Gastrocnemius medialis (tissue), 4 donors: Measurements from ENCODE around the gene DRC3. TPM values are rescaled to one million over a fixed set of nuclear protein-coding genes. Genes with fewer than 3 reads are reported as not detected.
A peak's percentile ranks its signal among the peaks of the same experiment; 100 is the strongest.

ENCODE experiments used
- ATAC-seq, 2 donors: fragments of 150-250 bp; one replicate each; pipeline ENCODE4 v1.9.1; 2016
- DNase-seq, 2 donors: peaks; one replicate each; pipeline ENCODE4 v3.0.0-alpha.2; 2019
- H3K27ac ChIP-seq, 4 donors: fragments of 200-600 bp; sonication (generic); 1 replicate in 1 of 4; 2 replicates in 3 of 4; pipeline ENCODE4 v1.5.1; 2016 to 2018; ENCODE audit warnings: mild to moderate bottlenecking in 2 of 4, moderate library complexity in 1 of 4
- H3K27me3 ChIP-seq, 3 donors: fragments of 200-600 bp; sonication (generic) in 2 of 3; 1 replicate in 1 of 3; 2 replicates in 2 of 3; pipeline versions ENCODE4 v1.5.1 to v1.6.0; 2016 to 2019; ENCODE audit warnings: mild to moderate bottlenecking in 1 of 3, moderate library complexity in 1 of 3
- H3K36me3 ChIP-seq, 2 donors: fragments of 200-600 bp; sonication (generic) in 1 of 2; one replicate each; pipeline ENCODE4 v1.5.1; 2017 to 2018
- H3K4me1 ChIP-seq, 2 donors: fragments of 200-600 bp; sonication (generic) in 1 of 2; one replicate each; pipeline ENCODE4 v1.5.1; 2016 to 2017; ENCODE audit warnings: mild to moderate bottlenecking in 2 of 2
- H3K4me3 ChIP-seq, 4 donors: fragments of 200-600 bp; sonication (generic) in 3 of 4; 1 replicate in 1 of 4; 2 replicates in 3 of 4; pipeline ENCODE4 v1.5.1; 2016 to 2019; ENCODE audit warnings: mild to moderate bottlenecking in 2 of 4
- H3K9me3 ChIP-seq, 3 donors: fragments of 200-600 bp; sonication (generic) in 2 of 3; 1 replicate in 1 of 3; 2 replicates in 2 of 3; pipeline ENCODE4 v1.5.1; 2016 to 2019
- CTCF ChIP-seq, 5 experiments: fragments of 450-650 bp in 3 of 5; fragments of 200-600 bp in 2 of 5; sonication (generic) in 2 of 5; IDR thresholded peaks in 4 of 5; conservative IDR thresholded peaks in 1 of 5; 1 replicate in 4 of 5; 2 replicates in 1 of 5; pipeline ENCODE4 v1.5.1; 2016 to 2019; ENCODE audit warnings: antibody characterized with exemption in 5 of 5, mild to moderate bottlenecking in 3 of 5, moderate library complexity in 3 of 5
- POLR2A ChIP-seq, 2 donors: fragments of 450-650 bp; IDR thresholded peaks; one replicate each; pipeline ENCODE4 v1.6.1; 2017; ENCODE audit warnings: antibody characterized with exemption in 2 of 2, mild to moderate bottlenecking in 2 of 2, moderate library complexity in 2 of 2
- in situ Hi-C, 4 donors: fragments of 200-750 bp; cut with MboI; loops; one replicate each; pipeline versions ENCODE4 v1.15.0 to v1.8.0; 2017; ENCODE audit warnings: low sequenced_read_pairs in 4 of 4
- intact Hi-C: fragments of 100-400 bp; cut with DNase I; formaldehyde crosslinking; loops from one replicate; pipeline ENCODE4 v1.15.1; 2023; ENCODE audit warnings: low total_unique reads
- total RNA-seq, 4 donors: library from RNA; depleted of rRNA; stranded (reverse); fragments of >200 nt; gene quantifications; one replicate each; pipeline versions ENCODE4 v1.1.0 to v1.2.3, GENCODE V29; 2016

Gene DRC3
- total RNA-seq, 4 donors from 2014 or later: 0.05 to 0.81 (median 0.28) TPM

- in situ Hi-C loops (loop anchor here in 1 of 4 donors (10.0 kb wide), 1 partner anchor 65 kb away; no protein-coding TSS in a partner anchor), intact Hi-C loops (no loop called here)
- no peak for DNase-seq
- H3K9me3 ChIP-seq: no peaks in the 10 kb centered on the region
- H3K4me3 ChIP-seq: no peak overlapping the region
- TF ChIP-seq POLR2A (IDR thresholded peaks at IDR 0.05) (no peak), CTCF (IDR thresholded peaks at IDR 0.05 in 4 of 5, conservative IDR thresholded peaks at IDR 0.05 in 1 of 5) (no peak)
- no peaks in the 10 kb centered on the region for H3K27me3 ChIP-seq
- H3K27ac ChIP-seq: no peak overlapping the region
- H3K4me1 ChIP-seq: no peaks in the 10 kb centered on the region
- ATAC-seq: no peak
- no peaks in the 10 kb centered on the region for H3K36me3 ChIP-seq
Observed at GRCh38 chr17:17989618-17990017, 17.0 kb downstream of the DRC3 start.

- peak; percentile 66 to 80 for ATAC-seq
- peak overlapping the region; percentile 32 to 65 (median 46) for H3K27ac ChIP-seq
- intact Hi-C loops: no loop called here
Observed at GRCh38 chr17:17990282-17990681, 17.6 kb downstream of the DRC3 start.

GRCh38 chr17:17993366-17993765 is 20.7 kb downstream of the DRC3 start:
- Histone ChIP-seq H3K9me3 (no peaks in the 10 kb centered on the region), H3K4me3 (no peak overlapping the region), H3K27ac (no peak overlapping the region), H3K27me3 (no peaks in the 10 kb centered on the region), H3K36me3 (no peaks in the 10 kb centered on the region), H3K4me1 (no peaks in the 10 kb centered on the region)
- in situ Hi-C loops: no loop called here
- intact Hi-C loops: no loop called here
- ATAC-seq: no peak
- TF ChIP-seq CTCF (IDR thresholded peaks at IDR 0.05 in 4 of 5, conservative IDR thresholded peaks at IDR 0.05 in 1 of 5): no peak
- TF ChIP-seq POLR2A (IDR thresholded peaks at IDR 0.05): no peak
- DNase-seq: no peak

More at GRCh38 chr17:17990282-17990681, 17.6 kb downstream of the DRC3 start:
- Histone ChIP-seq H3K4me3 (no peak overlapping the region), H3K9me3 (no peaks in the 10 kb centered on the region), H3K27me3 (no peaks in the 10 kb centered on the region), H3K4me1 (no peaks in the 10 kb centered on the region), H3K36me3 (no peaks in the 10 kb centered on the region)
- in situ Hi-C loops: no loop called here
- peak in 1 of 2 donors; percentile 46 for DNase-seq
- TF ChIP-seq CTCF (IDR thresholded peaks at IDR 0.05 in 4 of 5, conservative IDR thresholded peaks at IDR 0.05 in 1 of 5) (no peak), POLR2A (IDR thresholded peaks at IDR 0.05) (no peak)

DNA sequence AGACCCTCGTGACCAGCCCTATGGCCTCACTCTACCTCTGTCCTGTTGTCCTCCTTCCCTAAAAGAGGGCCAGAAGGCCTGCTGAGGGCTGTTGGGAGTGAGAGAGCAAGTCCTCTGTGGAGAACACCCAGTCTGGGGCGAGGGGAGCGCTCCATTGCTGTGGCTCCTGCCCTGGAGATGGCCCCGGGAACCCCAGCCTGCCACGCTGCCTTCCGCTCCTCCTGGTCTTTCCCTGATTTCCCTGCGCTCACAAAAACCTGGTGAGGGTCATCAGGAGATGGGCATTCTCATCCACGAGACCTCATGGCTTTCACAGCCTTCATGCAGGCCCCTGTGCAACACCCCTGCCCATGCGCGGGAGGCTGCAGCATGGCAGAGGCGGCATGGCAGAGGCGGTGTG is 21.2 kb downstream of the DRC3 start:
- Histone ChIP-seq H3K9me3 (no peaks in the 10 kb centered on the region), H3K36me3 (no peaks in the 10 kb centered on the region), H3K27me3 (no peaks in the 10 kb centered on the region), H3K4me1 (no peaks in the 10 kb centered on the region), H3K4me3 (no peak overlapping the region), H3K27ac (no peak overlapping the region)
- TF ChIP-seq CTCF (IDR thresholded peaks at IDR 0.05 in 4 of 5, conservative IDR thresholded peaks at IDR 0.05 in 1 of 5): no peak
- TF ChIP-seq POLR2A (IDR thresholded peaks at IDR 0.05): no peak
- DNase-seq (no peak), ATAC-seq (no peak)
- intact Hi-C loops (no loop called here), in situ Hi-C loops (no loop called here)
